ENCODE measurements around the gene FOXP1. TPM values are rescaled to one million over a fixed set of nuclear protein-coding genes. Genes with fewer than 3 reads are reported as not detected.

Gene FOXP1
- total RNA-seq, 1 experiment from 2014 or later, result 24.8 TPM

- H3K27me3 ChIP-seq, result no peaks in the 10 kb centered on the region
- H3K9me3 ChIP-seq (replicated peaks), result no peaks in the 10 kb centered on the region
- no peak overlapping the region for H3K27ac ChIP-seq
- H3K4me1 ChIP-seq, result no peaks in the 10 kb centered on the region
- no peaks in the 10 kb centered on the region for H3K36me3 ChIP-seq
- no peak overlapping the region for H3K4me3 ChIP-seq
- DNase-seq, result no peak
Observed at GRCh38 chr3:71563827-71564226, 19.7 kb downstream of the FOXP1 start.

DNA sequence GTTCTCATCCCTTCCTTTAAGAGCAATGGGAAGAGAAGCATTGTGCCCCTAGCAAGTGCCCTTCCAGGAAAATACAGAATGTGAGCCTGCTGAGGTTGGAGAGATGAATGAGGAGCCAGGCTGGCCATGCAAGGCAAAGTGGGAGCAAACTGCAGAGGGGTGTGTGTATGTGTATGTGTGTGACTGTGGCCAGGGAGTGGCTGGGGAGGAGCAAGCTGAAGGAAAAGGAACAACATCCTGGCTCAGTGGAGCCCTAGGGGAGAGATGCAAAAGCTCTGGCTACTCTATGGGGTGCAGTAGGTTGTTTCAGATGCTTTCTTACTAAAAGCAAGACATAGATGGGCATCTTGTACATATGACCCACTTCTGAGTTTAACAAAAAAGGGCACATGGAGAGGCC is 20.6 kb downstream of the FOXP1 start:
- Histone ChIP-seq H3K27ac (no peak overlapping the region), H3K9me3 (replicated peaks) (no peaks in the 10 kb centered on the region), H3K36me3 (no peaks in the 10 kb centered on the region), H3K27me3 (no peaks in the 10 kb centered on the region), H3K4me3 (no peak overlapping the region), H3K4me1 (no peaks in the 10 kb centered on the region)
- DNase-seq, result no peak

GRCh38 chr3:71560665-71561064 is 22.9 kb downstream of the FOXP1 start:
- H3K4me3 ChIP-seq, result no peak overlapping the region
- DNase-seq, result no peak
- no peak overlapping the region for H3K27ac ChIP-seq
- no peaks in the 10 kb centered on the region for H3K4me1 ChIP-seq
- no peaks in the 10 kb centered on the region for H3K36me3 ChIP-seq
- no peaks in the 10 kb centered on the region for H3K9me3 ChIP-seq (replicated peaks)
- H3K27me3 ChIP-seq, result no peaks in the 10 kb centered on the region

DNA sequence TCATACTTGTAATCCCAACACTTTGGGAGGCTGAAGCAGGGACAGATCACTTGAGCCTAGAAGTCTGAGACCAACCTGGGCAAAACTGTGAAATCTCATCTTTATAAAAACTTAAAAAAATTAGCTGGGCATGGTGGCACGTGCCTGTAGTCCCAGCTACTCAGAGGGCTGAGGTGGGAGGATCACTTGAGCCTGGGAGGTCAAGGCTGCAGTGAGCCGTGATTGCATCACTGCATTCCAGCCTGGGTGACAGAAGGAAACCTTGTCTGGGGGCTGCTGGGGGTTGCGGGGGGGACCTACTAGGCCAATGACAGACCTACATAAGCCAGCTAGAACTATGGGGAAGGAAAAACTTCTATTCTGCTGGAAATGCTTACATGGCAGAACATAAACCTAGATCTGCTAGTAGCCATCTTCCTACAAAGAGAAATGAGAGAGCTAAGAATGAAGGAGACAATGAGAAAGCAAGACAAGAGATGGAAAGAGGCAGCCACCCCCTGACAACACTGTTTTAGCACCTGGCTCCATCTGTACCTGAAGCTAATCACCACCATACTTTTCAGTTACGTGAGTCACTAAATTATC is 23.9 kb downstream of the FOXP1 start:
- H3K4me3 ChIP-seq, result no peak overlapping the region
- H3K36me3 ChIP-seq, result no peaks in the 10 kb centered on the region
- no peaks in the 10 kb centered on the region for H3K9me3 ChIP-seq (replicated peaks)
- no peak for DNase-seq
- no peaks in the 10 kb centered on the region for H3K27me3 ChIP-seq
- no peak overlapping the region for H3K27ac ChIP-seq
- no peaks in the 10 kb centered on the region for H3K4me1 ChIP-seq

- DNase-seq, result no peak
Observed at GRCh38 chr3:71559021-71559420, 24.5 kb downstream of the FOXP1 start.

GRCh38 chr3:71554649-71555048 is 28.9 kb downstream of the FOXP1 start:
- H3K27me3 ChIP-seq, result no peaks in the 10 kb centered on the region
- no peaks in the 10 kb centered on the region for H3K36me3 ChIP-seq
- H3K9me3 ChIP-seq (replicated peaks), result no peaks in the 10 kb centered on the region
- no peak overlapping the region for H3K27ac ChIP-seq
- no peaks in the 10 kb centered on the region for H3K4me1 ChIP-seq
- no peak overlapping the region for H3K4me3 ChIP-seq
- no peak for DNase-seq

More at GRCh38 chr3:71559021-71559420, 24.5 kb downstream of the FOXP1 start:
- no peak overlapping the region for H3K27ac ChIP-seq
- no peaks in the 10 kb centered on the region for H3K27me3 ChIP-seq
- H3K4me3 ChIP-seq, result no peak overlapping the region
- H3K9me3 ChIP-seq (replicated peaks), result no peaks in the 10 kb centered on the region
- no peaks in the 10 kb centered on the region for H3K4me1 ChIP-seq
- H3K36me3 ChIP-seq, result no peaks in the 10 kb centered on the region

DNA sequence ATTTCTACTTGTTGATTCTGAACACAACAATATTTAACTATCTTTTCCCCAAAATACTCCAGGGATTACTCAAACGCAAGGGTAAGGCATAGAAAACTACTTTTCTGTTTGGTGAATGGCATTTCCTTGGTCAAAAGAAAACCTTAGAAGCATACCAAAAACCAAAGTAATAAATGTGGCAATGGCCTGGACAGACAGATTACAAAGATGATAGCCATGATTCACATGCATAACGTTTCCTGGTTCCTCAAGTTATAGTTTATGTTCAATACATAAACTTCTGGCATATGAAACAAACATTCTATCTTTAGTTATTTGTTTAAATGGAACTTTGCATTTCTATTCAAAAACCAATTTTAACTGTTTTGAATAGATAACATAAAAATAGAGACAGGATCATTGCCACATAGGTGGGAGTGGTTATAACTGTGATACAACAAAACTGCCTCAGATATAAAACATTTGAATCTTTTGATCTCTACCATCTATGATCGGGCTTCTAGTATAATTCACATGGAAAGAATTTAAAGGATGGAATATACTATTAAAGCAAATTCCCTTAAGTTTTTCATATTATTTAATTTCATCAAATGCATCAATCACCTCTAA is 32.1 kb downstream of the FOXP1 start:
- H3K27me3 ChIP-seq, result no peaks in the 10 kb centered on the region
- no peak overlapping the region for H3K27ac ChIP-seq
- DNase-seq, result no peak
- no peaks in the 10 kb centered on the region for H3K9me3 ChIP-seq (replicated peaks)
- H3K36me3 ChIP-seq, result no peaks in the 10 kb centered on the region
- H3K4me1 ChIP-seq, result no peaks in the 10 kb centered on the region
- no peak overlapping the region for H3K4me3 ChIP-seq

DNA sequence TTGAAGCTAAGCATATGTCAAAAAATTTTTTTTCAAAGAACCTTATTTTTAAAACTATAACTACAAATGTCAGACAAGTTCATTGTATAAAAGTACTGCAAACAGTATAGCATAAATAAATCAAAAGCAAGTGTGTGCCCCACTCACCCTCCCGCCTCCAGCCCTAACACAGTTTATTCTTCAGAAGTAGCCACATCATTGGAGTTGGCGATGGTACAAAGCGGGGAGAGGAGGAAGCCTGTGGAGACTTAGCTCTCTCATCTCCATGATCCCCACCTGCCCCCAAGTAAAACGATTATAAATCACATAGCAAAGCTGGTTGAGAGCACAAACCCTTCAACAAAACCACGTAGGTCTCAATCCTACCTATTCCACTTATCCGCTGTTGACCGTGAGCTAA is 33.6 kb downstream of the FOXP1 start:
- Histone ChIP-seq H3K27ac (no peak overlapping the region), H3K4me3 (no peak overlapping the region), H3K27me3 (no peaks in the 10 kb centered on the region), H3K9me3 (replicated peaks) (no peaks in the 10 kb centered on the region), H3K36me3 (no peaks in the 10 kb centered on the region), H3K4me1 (no peaks in the 10 kb centered on the region)
- no peak for DNase-seq

DNA sequence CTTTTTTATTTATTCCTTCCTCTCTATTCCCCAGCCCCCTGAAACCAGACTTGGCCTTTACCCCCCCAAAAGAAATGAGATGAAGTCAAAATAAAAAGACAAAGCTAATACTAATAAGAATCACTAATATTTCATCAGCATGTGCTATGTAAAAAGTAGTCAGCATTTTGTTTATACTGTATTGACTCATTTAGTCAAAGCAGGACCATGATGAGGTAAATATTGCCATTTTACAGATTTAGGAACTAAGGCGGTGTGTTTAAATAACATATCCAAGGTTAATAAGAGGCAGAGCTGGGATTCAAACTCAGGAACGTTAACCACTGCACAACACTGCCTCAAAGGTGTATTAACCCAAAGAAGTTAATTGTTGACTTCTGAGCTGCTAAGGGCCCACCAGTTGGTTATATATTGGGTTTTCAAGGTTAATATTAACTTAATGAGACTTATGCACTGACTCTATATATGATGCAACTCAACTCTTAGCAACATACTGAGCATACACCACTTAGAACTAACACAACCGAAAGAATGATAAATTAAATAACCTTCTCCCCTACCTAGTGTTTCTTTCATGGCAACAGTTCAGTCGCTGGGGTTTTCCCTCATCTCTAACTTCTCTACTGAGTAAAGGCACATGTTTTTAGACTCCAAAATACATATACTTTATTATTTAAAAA is 34.7 kb downstream of the FOXP1 start:
- H3K27me3 ChIP-seq, result no peaks in the 10 kb centered on the region
- no peaks in the 10 kb centered on the region for H3K9me3 ChIP-seq (replicated peaks)
- H3K4me3 ChIP-seq, result no peak overlapping the region
- H3K4me1 ChIP-seq, result no peaks in the 10 kb centered on the region
- H3K36me3 ChIP-seq, result no peaks in the 10 kb centered on the region
- no peak overlapping the region for H3K27ac ChIP-seq
- DNase-seq, result no peak

GRCh38 chr3:71547249-71548198 is 36.0 kb downstream of the FOXP1 start:
- H3K9me3 ChIP-seq (replicated peaks), result no peaks in the 10 kb centered on the region
- H3K27ac ChIP-seq, result no peak overlapping the region
- H3K27me3 ChIP-seq, result no peaks in the 10 kb centered on the region
- no peaks in the 10 kb centered on the region for H3K4me1 ChIP-seq
- no peak for DNase-seq
- H3K4me3 ChIP-seq, result no peak overlapping the region
- H3K36me3 ChIP-seq, result no peaks in the 10 kb centered on the region

- no peaks in the 10 kb centered on the region for H3K36me3 ChIP-seq
Observed at GRCh38 chr3:71546821-71547220, 36.7 kb downstream of the FOXP1 start.

DNA sequence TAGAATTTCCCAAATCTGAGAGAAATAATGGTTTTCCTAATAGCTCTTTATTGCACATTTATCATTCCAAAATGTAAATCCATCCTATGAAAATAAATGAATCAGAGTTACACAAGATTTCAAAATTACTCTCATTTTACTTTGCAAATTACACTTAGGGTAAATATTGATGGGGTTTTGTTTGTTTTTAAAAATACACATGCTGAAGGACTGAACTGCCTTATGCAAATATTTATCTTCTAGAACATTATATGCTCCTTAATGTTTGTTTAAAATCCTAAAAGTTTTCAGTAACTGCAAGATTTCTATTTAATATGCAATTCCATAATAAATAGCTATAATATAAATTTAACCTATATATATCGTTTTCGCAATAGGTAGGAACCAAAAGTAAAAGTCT is 38.2 kb downstream of the FOXP1 start:
- Histone ChIP-seq H3K9me3 (replicated peaks) (no peaks in the 10 kb centered on the region), H3K36me3 (no peaks in the 10 kb centered on the region), H3K4me3 (no peak overlapping the region), H3K27ac (no peak overlapping the region), H3K27me3 (no peaks in the 10 kb centered on the region), H3K4me1 (no peaks in the 10 kb centered on the region)
- DNase-seq, result no peak

More at GRCh38 chr3:71546821-71547220, 36.7 kb downstream of the FOXP1 start:
- Histone ChIP-seq H3K27ac (no peak overlapping the region), H3K27me3 (no peaks in the 10 kb centered on the region), H3K4me3 (no peak overlapping the region), H3K4me1 (no peaks in the 10 kb centered on the region), H3K9me3 (replicated peaks) (no peaks in the 10 kb centered on the region)
- DNase-seq, result no peak

GRCh38 chr3:71543371-71544016 is 40.0 kb downstream of the FOXP1 start:
- no peaks in the 10 kb centered on the region for H3K9me3 ChIP-seq (replicated peaks)
- no peaks in the 10 kb centered on the region for H3K4me1 ChIP-seq
- H3K4me3 ChIP-seq, result no peak overlapping the region
- no peak for DNase-seq
- H3K27me3 ChIP-seq, result no peaks in the 10 kb centered on the region
- no peak overlapping the region for H3K27ac ChIP-seq
- H3K36me3 ChIP-seq, result no peaks in the 10 kb centered on the region

- no peaks in the 10 kb centered on the region for H3K9me3 ChIP-seq (replicated peaks)
- DNase-seq, result peak; percentile 2 to 28
- no peak overlapping the region for H3K27ac ChIP-seq
- no peaks in the 10 kb centered on the region for H3K27me3 ChIP-seq
- no peaks in the 10 kb centered on the region for H3K4me1 ChIP-seq
- H3K4me3 ChIP-seq, result no peak overlapping the region
- H3K36me3 ChIP-seq, result no peaks in the 10 kb centered on the region
Observed at GRCh38 chr3:71542521-71543370, 40.8 kb downstream of the FOXP1 start.
